Neural progenitor cell (in vitro differentiated cells): Measurements from ENCODE around the gene CETP.

Experiments used
- EZH2 ChIP-seq: fragments of 200-600 bp; sonication (generic); IDR thresholded peaks from 2 replicates; pipeline ENCODE4 v1.6.1; 2017; ENCODE audit warnings: antibody characterized with exemption, mild to moderate bottlenecking, moderate library complexity
- EZH2phosphoT487 ChIP-seq: fragments of 200-600 bp; sonication (generic); IDR thresholded peaks from 2 replicates; pipeline ENCODE4 v1.6.1; 2017; ENCODE audit warnings: antibody characterized with exemption
- TF ChIP-seq, protein P1 (sequence below): fragments of 200-600 bp; sonication (generic); IDR thresholded peaks from 2 replicates; pipeline ENCODE4 v1.5.1; 2017; ENCODE audit warnings: antibody characterized with exemption, mild to moderate bottlenecking

DNA sequence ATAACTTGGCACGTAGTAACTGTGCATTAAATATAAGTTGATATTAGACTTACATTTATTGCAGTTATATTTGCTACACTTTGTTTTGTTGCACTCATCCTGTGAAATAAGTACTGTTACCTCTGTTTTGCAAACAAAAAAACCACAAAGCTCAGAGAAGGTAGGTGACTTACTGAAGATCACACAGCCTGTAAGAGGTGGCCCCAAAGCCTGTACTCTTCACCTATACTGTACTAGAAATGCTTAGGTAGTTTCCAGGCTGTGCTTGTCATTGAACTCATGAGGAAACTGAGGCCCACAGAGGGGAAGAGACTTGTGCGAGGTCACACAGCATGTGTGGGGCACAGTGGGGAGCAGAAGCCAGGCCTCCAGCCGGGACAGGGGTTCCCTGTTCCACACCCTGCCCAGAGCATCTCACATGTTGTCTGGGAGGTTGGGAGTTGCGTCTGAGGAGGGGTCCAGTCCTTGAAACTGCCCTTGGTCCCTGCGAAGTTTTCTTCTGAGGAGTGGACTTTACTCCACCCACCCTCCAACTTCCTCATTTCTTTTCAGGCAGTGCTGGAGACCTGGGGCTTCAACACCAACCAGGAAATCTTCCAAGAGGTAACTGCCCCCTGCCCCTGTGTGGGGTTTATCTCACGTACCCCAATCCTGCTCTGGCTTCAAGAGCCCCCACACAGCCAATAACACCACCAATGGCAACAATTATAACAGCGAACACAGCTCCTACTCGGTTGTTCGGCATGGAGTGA is 13.0 kb downstream of the CETP start:
- TF ChIP-seq, protein P1, sequence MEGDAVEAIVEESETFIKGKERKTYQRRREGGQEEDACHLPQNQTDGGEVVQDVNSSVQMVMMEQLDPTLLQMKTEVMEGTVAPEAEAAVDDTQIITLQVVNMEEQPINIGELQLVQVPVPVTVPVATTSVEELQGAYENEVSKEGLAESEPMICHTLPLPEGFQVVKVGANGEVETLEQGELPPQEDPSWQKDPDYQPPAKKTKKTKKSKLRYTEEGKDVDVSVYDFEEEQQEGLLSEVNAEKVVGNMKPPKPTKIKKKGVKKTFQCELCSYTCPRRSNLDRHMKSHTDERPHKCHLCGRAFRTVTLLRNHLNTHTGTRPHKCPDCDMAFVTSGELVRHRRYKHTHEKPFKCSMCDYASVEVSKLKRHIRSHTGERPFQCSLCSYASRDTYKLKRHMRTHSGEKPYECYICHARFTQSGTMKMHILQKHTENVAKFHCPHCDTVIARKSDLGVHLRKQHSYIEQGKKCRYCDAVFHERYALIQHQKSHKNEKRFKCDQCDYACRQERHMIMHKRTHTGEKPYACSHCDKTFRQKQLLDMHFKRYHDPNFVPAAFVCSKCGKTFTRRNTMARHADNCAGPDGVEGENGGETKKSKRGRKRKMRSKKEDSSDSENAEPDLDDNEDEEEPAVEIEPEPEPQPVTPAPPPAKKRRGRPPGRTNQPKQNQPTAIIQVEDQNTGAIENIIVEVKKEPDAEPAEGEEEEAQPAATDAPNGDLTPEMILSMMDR, result no peak
- TF ChIP-seq EZH2phosphoT487, result no peak
- no peak for TF ChIP-seq EZH2
